Neural cell (in vitro differentiated cells): ENCODE data around the gene GRID1. TPM values are rescaled to one million over a fixed set of nuclear protein-coding genes. Genes with fewer than 3 reads are reported as not detected.

Experiments
- H2AFZ ChIP-seq: fragments of 200-600, 300-800 bp; sonication (generic), shearing (Covaris generic); 2 replicates; pipeline ENCODE4 v1.6.0; 2014; ENCODE audit warnings: low read depth, mild to moderate bottlenecking, antibody characterized with exemption, low read length, moderate library complexity
- H3F3A ChIP-seq: fragments of 200-600 bp; shearing (Covaris generic); 2 replicates; pipeline ENCODE4 v1.6.1; 2016; ENCODE audit warnings: mild to moderate bottlenecking, moderate library complexity, mixed read lengths, antibody characterized with exemption, low read length; ENCODE audit not compliant: insufficient read depth, poor library complexity, severe bottlenecking
- H3K27ac ChIP-seq: fragments of 200-600, 300-800 bp; sonication (generic), shearing (Covaris generic); 2 replicates; pipeline ENCODE4 v1.5.1; 2014; ENCODE audit warnings: mild to moderate bottlenecking, low read length, moderate library complexity
- H3K27me3 ChIP-seq: fragments of 300-800, 200-600 bp; sonication (generic), shearing (Covaris generic); 2 replicates; pipeline ENCODE4 v1.6.0; 2014; ENCODE audit warnings: mild to moderate bottlenecking, low read depth, low read length, moderate library complexity; ENCODE audit not compliant: insufficient read depth
- H3K36me3 ChIP-seq: fragments of 300-800, 200-600 bp; sonication (generic), shearing (Covaris generic); 2 replicates; pipeline ENCODE4 v1.5.1; 2014; ENCODE audit warnings: mild to moderate bottlenecking, antibody characterized with exemption, low read length, moderate library complexity; ENCODE audit not compliant: insufficient read depth
- H3K4me2 ChIP-seq: fragments of 300-800, 200-600 bp; sonication (generic), shearing (Covaris generic); 2 replicates; pipeline ENCODE4 v1.6.0; 2014; ENCODE audit warnings: mild to moderate bottlenecking, low read length
- H3K4me3 ChIP-seq: fragments of 300-800, 200-600 bp; sonication (generic), shearing (Covaris generic); 2 replicates; pipeline ENCODE4 v1.5.1; 2014; ENCODE audit warnings: mild to moderate bottlenecking, low read length, moderate library complexity
- H3K79me2 ChIP-seq: fragments of 200-600 bp; shearing (Covaris generic); replicated peaks from 2 replicates; pipeline ENCODE4 v1.6.0; 2014; ENCODE audit warnings: mild to moderate bottlenecking, low read length, moderate library complexity; ENCODE audit not compliant: insufficient read depth
- H3K9ac ChIP-seq: fragments of 300-800, 200-600 bp; sonication (generic), shearing (Covaris generic); 2 replicates; pipeline ENCODE4 v1.6.1; 2016; ENCODE audit warnings: mild to moderate bottlenecking, low read length, mixed read lengths
- H3K9me2 ChIP-seq: fragments of 200-600 bp; shearing (Covaris generic); 2 replicates; pipeline ENCODE4 v1.6.1; 2016; ENCODE audit warnings: mild to moderate bottlenecking, low read length, mixed read lengths; ENCODE audit not compliant: insufficient read depth
- H3K9me3 ChIP-seq: fragments of 200-600, 300-800 bp; sonication (generic), shearing (Covaris generic); 2 replicates; pipeline ENCODE4 v1.6.1; 2016; ENCODE audit warnings: mild to moderate bottlenecking, mixed run types, low read length, moderate library complexity, mixed read lengths
- H4K20me1 ChIP-seq: fragments of 200-600 bp; shearing (Covaris generic); 2 replicates; pipeline ENCODE4 v1.6.1; 2016; ENCODE audit warnings: mild to moderate bottlenecking, mixed run types; ENCODE audit not compliant: insufficient read depth
- EP300 ChIP-seq: fragments of 450-650 bp; conservative IDR thresholded peaks from 2 replicates; pipeline ENCODE4 v1.6.1; 2014; ENCODE audit warnings: antibody characterized with exemption, mild to moderate bottlenecking, moderate library complexity; ENCODE audit not compliant: poor library complexity, severe bottlenecking
- EZH2 ChIP-seq: fragments of 200-600, 300-800 bp; shearing (Covaris generic), sonication (generic); IDR thresholded peaks from 2 replicates; pipeline ENCODE4 v1.6.1; 2014; ENCODE audit warnings: antibody characterized with exemption, low read length, borderline replicate concordance, mild to moderate bottlenecking; ENCODE audit not compliant: insufficient read depth, poor library complexity, severe bottlenecking
- MXI1 ChIP-seq: fragments of 450-650 bp; conservative IDR thresholded peaks from 2 replicates; pipeline ENCODE4 v1.6.1; 2014; ENCODE audit warnings: antibody characterized with exemption, mild to moderate bottlenecking; ENCODE audit not compliant: poor library complexity, severe bottlenecking
- POLR2AphosphoS5 ChIP-seq: IDR thresholded peaks from 2 replicates; pipeline ENCODE4 v1.6.1; 2012
- RAD21 ChIP-seq: fragments of 450-650 bp; conservative IDR thresholded peaks from 2 replicates; pipeline ENCODE4 v1.6.1; 2014; ENCODE audit warnings: antibody characterized with exemption, mild to moderate bottlenecking, moderate library complexity
- REST ChIP-seq: IDR thresholded peaks from 2 replicates; pipeline ENCODE4 v1.6.1; 2012; ENCODE audit warnings: borderline replicate concordance
- SMC3 ChIP-seq: fragments of 450-650 bp; conservative IDR thresholded peaks from 2 replicates; pipeline ENCODE4 v1.6.1; 2014; ENCODE audit warnings: antibody characterized with exemption, mild to moderate bottlenecking, moderate library complexity; ENCODE audit not compliant: poor library complexity
- TAF1 ChIP-seq: IDR thresholded peaks from 2 replicates; pipeline ENCODE4 v1.6.1; 2012; ENCODE audit warnings: low read depth
- polyA plus RNA-seq: library from polyadenylated mRNA; depleted of rRNA; stranded (reverse); fragments of >200 nt; gene quantifications from 2 replicates; pipeline ENCODE4 v1.2.3, GENCODE V29; 2014
- TF ChIP-seq, protein P1 (sequence below): fragments of 450-650 bp; IDR thresholded peaks from 2 replicates; pipeline ENCODE4 v1.5.1; 2014; ENCODE audit warnings: antibody characterized with exemption, mild to moderate bottlenecking, moderate library complexity; ENCODE audit not compliant: poor library complexity, severe bottlenecking

GRID1 gene
- polyA plus RNA-seq, 1 donor from 2014 or later: 7.3 TPM

DNA sequence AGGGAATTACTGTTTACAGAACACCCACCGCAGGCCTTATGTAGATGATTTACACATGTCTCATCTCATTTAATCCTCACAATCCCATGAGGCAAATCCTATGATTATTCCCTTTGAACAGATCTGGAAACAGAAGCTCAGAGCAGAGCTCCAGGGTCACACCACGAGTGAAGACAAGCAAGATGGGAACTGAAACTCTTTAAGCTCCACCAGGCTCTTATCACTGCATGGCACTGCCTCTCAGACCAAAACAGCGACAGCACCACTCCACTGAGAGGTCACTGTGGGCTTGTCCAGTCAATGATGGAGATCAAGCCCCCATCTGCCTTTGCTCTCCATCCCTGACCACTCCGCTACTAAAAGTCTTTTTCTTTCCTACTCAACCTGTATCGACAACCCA, 5.9 kb downstream of the GRID1 start:
- Histone ChIP-seq H3K27me3 (peaks cover 41% of the 10 kb centered on the region), H3K27ac (no peak overlapping the region), H4K20me1 (peaks cover 8% of the 10 kb centered on the region)

GRCh38 chr10:86359954-86360353, 6.6 kb downstream of the GRID1 start:
- no peak overlapping the region for H2AFZ ChIP-seq
- TF ChIP-seq POLR2AphosphoS5: no peak
- no peak for TF ChIP-seq TAF1
- no peak for TF ChIP-seq SMC3
- TF ChIP-seq EP300: no peak
- TF ChIP-seq MXI1: no peak
- H3K4me3 ChIP-seq: no peak overlapping the region
- H3F3A ChIP-seq: no peaks in the 10 kb centered on the region
- H3K4me2 ChIP-seq: no peak overlapping the region
- H3K27ac ChIP-seq: no peak overlapping the region
- H3K79me2 ChIP-seq: no peaks in the 10 kb centered on the region
- peaks cover 34% of the 10 kb centered on the region for H3K27me3 ChIP-seq
- H3K36me3 ChIP-seq: no peaks in the 10 kb centered on the region
- H3K9ac ChIP-seq: no peak overlapping the region
- H4K20me1 ChIP-seq: peaks cover 5% of the 10 kb centered on the region
- no peaks in the 10 kb centered on the region for H3K9me2 ChIP-seq
- H3K9me3 ChIP-seq: no peaks in the 10 kb centered on the region

More for the DNA sequence above, 5.9 kb downstream of the GRID1 start:
- H3K79me2 ChIP-seq: no peaks in the 10 kb centered on the region
- no peaks in the 10 kb centered on the region for H3K9me2 ChIP-seq
- no peak overlapping the region for H3K4me2 ChIP-seq
- no peak overlapping the region for H3K9ac ChIP-seq
- H3K4me3 ChIP-seq: no peak overlapping the region
- H3K36me3 ChIP-seq: no peaks in the 10 kb centered on the region
- H2AFZ ChIP-seq: no peak overlapping the region
- TF ChIP-seq EZH2: no peak
- no peak for TF ChIP-seq TAF1
- TF ChIP-seq, protein P1, sequence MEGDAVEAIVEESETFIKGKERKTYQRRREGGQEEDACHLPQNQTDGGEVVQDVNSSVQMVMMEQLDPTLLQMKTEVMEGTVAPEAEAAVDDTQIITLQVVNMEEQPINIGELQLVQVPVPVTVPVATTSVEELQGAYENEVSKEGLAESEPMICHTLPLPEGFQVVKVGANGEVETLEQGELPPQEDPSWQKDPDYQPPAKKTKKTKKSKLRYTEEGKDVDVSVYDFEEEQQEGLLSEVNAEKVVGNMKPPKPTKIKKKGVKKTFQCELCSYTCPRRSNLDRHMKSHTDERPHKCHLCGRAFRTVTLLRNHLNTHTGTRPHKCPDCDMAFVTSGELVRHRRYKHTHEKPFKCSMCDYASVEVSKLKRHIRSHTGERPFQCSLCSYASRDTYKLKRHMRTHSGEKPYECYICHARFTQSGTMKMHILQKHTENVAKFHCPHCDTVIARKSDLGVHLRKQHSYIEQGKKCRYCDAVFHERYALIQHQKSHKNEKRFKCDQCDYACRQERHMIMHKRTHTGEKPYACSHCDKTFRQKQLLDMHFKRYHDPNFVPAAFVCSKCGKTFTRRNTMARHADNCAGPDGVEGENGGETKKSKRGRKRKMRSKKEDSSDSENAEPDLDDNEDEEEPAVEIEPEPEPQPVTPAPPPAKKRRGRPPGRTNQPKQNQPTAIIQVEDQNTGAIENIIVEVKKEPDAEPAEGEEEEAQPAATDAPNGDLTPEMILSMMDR: no peak
- no peak for TF ChIP-seq RAD21
- no peak for TF ChIP-seq REST
- H3K9me3 ChIP-seq: no peaks in the 10 kb centered on the region
- no peaks in the 10 kb centered on the region for H3F3A ChIP-seq

DNA sequence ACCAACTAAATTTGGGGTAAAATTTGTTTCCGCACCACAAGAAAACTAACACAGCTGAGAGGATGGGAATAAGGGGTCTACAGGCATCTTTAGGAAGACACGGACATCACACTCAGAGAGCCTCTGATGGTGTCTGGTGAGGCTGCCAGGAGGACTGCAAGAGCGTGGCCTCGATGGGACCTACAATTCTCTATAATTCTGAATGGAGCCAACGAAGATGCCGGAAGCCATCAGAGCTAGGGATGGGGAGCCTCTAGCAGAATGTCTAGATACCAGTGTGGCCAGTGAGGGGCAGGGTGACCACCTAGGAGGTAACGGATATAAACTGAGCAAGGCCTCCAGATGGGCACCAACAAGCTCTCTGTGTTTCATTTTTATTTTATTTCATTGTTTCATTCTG, 7.5 kb downstream of the GRID1 start:
- no peak overlapping the region for H3K4me3 ChIP-seq
- no peaks in the 10 kb centered on the region for H4K20me1 ChIP-seq
- no peak overlapping the region for H3K9ac ChIP-seq
- no peaks in the 10 kb centered on the region for H3K79me2 ChIP-seq
- TF ChIP-seq REST (no peak), MXI1 (no peak), POLR2AphosphoS5 (no peak), TAF1 (no peak), SMC3 (no peak), EZH2 (no peak), RAD21 (no peak), EP300 (no peak)
- TF ChIP-seq, protein P1: no peak
- H2AFZ ChIP-seq: no peak overlapping the region
- no peaks in the 10 kb centered on the region for H3K9me2 ChIP-seq
- H3K36me3 ChIP-seq: no peaks in the 10 kb centered on the region
- H3K4me2 ChIP-seq: no peak overlapping the region
- no peaks in the 10 kb centered on the region for H3K9me3 ChIP-seq
- H3K27ac ChIP-seq: no peak overlapping the region
- peaks cover 25% of the 10 kb centered on the region for H3K27me3 ChIP-seq
- no peaks in the 10 kb centered on the region for H3F3A ChIP-seq
